Body of pancreas (tissue), 4 donors: ENCODE results near the gene TUBB2A. TPM values are rescaled to one million over a fixed set of nuclear protein-coding genes. Genes with fewer than 3 reads are reported as not detected.

ENCODE experiments used
- ATAC-seq: fragments of 150-250 bp; one replicate; pipeline ENCODE4 v1.9.1; 2016
- DNase-seq, 4 donors: peaks; one replicate each; pipeline ENCODE4 v3.0.0-alpha.2; 2019
- H3K27ac ChIP-seq, 4 donors: fragments of 200-600 bp; sonication (generic); 1 replicate in 3 of 4; 2 replicates in 1 of 4; pipeline versions ENCODE4 v1.5.1 to v1.6.1; 2016 to 2019; ENCODE audit warnings: mild to moderate bottlenecking in 1 of 4, mixed read lengths in 1 of 4, moderate library complexity in 1 of 4
- H3K27me3 ChIP-seq, 2 donors: fragments of 200-600 bp; sonication (generic); one replicate each; pipeline ENCODE4 v1.6.0; 2016; ENCODE audit warnings: mild to moderate bottlenecking in 1 of 2
- H3K36me3 ChIP-seq, 2 donors: fragments of 200-600 bp; sonication (generic); replicated peaks in 1 of 2; 2 replicates each; pipeline ENCODE4 v1.5.1; 2016; ENCODE audit warnings: low read depth in 2 of 2; ENCODE audit not compliant: insufficient read depth in 1 of 2
- H3K4me1 ChIP-seq: fragments of 200-600 bp; sonication (generic); one replicate; pipeline ENCODE4 v1.6.0; 2016
- H3K4me3 ChIP-seq, 2 donors: fragments of 200-600 bp; sonication (generic); 1 replicate in 1 of 2; 2 replicates in 1 of 2; pipeline ENCODE4 v1.5.1; 2016 to 2019
- H3K9me3 ChIP-seq, 3 donors: fragments of 200-600 bp; sonication (generic); 1 replicate in 2 of 3; 2 replicates in 1 of 3; pipeline ENCODE4 v1.5.1; 2016
- POLR2A ChIP-seq, 3 donors: fragments of 450-650 bp; IDR thresholded peaks; one replicate each; pipeline ENCODE4 v1.6.1; 2016; ENCODE audit warnings: antibody characterized with exemption in 3 of 3, mild to moderate bottlenecking in 2 of 3
- WGBS, 2 donors: methylation state at CpG; one replicate each; pipeline ENCODE4 v1.1.5; 2017; 5-methylcytosine and 5-hydroxymethylcytosine counted together
- intact Hi-C: fragments of 100-400 bp; cut with DNase I; formaldehyde crosslinking; loops from one replicate; pipeline ENCODE4 v1.15.1; 2023
- total RNA-seq, 2 donors: library from RNA; depleted of rRNA; stranded (reverse); fragments of >200 nt; gene quantifications; one replicate each; pipeline ENCODE4 v1.1.0, GENCODE V29; 2016
- TF ChIP-seq, protein P1 (sequence below), 7 experiments: fragments of 450-650 bp in 4 of 7; fragments of 200-600 bp in 3 of 7; sonication (generic) in 3 of 7; IDR thresholded peaks; one replicate each; pipeline ENCODE4 v1.5.1; 2016 to 2019; ENCODE audit warnings: antibody characterized with exemption in 7 of 7

Gene TUBB2A
- total RNA-seq, 2 donors from 2014 or later: 44.9 to 54.1 TPM

DNA sequence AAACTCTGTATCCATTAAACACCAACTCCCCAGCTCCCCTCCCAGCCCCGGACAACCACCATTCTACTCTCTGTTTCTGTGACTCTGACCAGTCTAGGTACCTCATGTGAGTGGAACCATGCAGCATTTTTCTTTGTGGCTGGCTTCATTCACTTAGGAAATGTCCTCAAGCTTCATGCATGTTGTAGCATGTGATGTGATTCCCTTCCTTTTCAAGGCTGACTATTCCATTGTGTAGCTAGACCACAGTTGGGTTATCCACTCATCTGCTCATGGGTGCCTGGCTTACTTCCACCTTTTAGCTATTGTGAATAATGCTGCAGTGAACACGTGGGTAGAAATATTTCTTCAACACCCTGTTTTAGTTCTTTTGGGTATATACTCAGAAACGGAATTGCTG is 47.6 kb downstream of the TUBB2A start:
- TF ChIP-seq POLR2A (IDR thresholded peaks at IDR 0.05): no peak
- TF ChIP-seq, protein P1, sequence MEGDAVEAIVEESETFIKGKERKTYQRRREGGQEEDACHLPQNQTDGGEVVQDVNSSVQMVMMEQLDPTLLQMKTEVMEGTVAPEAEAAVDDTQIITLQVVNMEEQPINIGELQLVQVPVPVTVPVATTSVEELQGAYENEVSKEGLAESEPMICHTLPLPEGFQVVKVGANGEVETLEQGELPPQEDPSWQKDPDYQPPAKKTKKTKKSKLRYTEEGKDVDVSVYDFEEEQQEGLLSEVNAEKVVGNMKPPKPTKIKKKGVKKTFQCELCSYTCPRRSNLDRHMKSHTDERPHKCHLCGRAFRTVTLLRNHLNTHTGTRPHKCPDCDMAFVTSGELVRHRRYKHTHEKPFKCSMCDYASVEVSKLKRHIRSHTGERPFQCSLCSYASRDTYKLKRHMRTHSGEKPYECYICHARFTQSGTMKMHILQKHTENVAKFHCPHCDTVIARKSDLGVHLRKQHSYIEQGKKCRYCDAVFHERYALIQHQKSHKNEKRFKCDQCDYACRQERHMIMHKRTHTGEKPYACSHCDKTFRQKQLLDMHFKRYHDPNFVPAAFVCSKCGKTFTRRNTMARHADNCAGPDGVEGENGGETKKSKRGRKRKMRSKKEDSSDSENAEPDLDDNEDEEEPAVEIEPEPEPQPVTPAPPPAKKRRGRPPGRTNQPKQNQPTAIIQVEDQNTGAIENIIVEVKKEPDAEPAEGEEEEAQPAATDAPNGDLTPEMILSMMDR (IDR thresholded peaks at IDR 0.05): no peak

DNA sequence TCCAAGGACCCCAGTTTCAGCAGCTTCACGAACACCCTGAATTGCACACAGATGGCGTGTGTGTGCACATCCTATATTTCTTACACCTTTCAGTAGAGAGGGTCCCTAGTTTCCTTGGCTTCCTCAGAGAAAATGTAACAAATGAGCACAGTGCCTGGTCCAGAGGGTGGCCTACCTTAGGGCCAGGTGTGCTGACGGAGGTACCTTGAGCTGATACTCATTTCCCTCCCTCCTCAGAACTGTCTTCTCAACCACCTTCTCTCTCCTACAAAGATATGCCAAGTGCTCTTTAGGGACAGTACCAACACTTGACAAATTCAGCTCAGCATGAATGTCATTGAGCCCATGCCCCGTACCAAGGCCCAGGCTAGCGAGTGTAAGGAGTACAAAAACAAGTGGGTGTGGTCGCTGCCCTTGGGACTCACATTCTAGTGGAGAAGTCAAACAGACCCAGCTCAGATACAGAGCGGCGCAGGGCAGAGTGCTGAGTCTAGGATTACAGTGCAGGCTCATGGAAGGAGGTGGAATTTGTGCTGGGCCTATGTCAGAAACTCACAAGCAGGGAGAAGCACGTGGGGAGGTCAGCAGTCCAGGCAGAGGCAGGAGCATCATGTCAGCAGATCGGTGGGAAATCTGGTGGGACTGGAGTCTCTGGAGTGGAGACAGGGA is 48.5 kb downstream of the TUBB2A start:
- intact Hi-C loops: no loop called here
- TF ChIP-seq POLR2A (IDR thresholded peaks at IDR 0.05): no peak
- TF ChIP-seq, protein P1 (IDR thresholded peaks at IDR 0.05): no peak
- no peak for DNase-seq
- Histone ChIP-seq H3K36me3 (peaks cover 21 to 22% of the 10 kb centered on the region in 2 donors), H3K9me3 (no peaks in the 10 kb centered on the region), H3K4me3 (no peak overlapping the region), H3K27me3 (no peaks in the 10 kb centered on the region), H3K4me1 (no peaks in the 10 kb centered on the region), H3K27ac (no peak overlapping the region)
- 88 to 90% methylated on average over 10 of the region's 10 CpGs for WGBS, 2 donors
- ATAC-seq: no peak

More for the DNA sequence above, 47.6 kb downstream of the TUBB2A start:
- Histone ChIP-seq H3K4me3 (no peak overlapping the region), H3K4me1 (no peaks in the 10 kb centered on the region), H3K9me3 (no peaks in the 10 kb centered on the region), H3K27ac (no peak overlapping the region), H3K36me3 (peaks cover 18 to 21% of the 10 kb centered on the region in 2 donors), H3K27me3 (no peaks in the 10 kb centered on the region)
- ATAC-seq (no peak), DNase-seq (no peak)
- 87 to 93% methylated on average over 3 of the region's 3 CpGs for WGBS, 2 donors
- intact Hi-C loops: no loop called here

Other genes starting within 250 kb of the TUBB2A start
- gene SERPINB6, start 186.0 kb downstream of the TUBB2A start, total RNA-seq: 100 to 1,000 TPM; 113 to 147 TPM
- 10 to 100 TPM in 1 of 2 donors, 1 to 10 TPM in 1; 7.3 to 17.1 TPM for gene NQO2, start 157.7 kb downstream of the TUBB2A start, total RNA-seq
- gene RIPK1, start 89.0 kb downstream of the TUBB2A start, total RNA-seq: 10 to 100 TPM; 11.4 to 14.2 TPM
- gene BPHL, start 38.8 kb downstream of the TUBB2A start, total RNA-seq: 10 to 100 TPM; 15.6 to 21.8 TPM
- gene TUBB2B, start 70.1 kb upstream of the TUBB2A start, total RNA-seq: 10 to 100 TPM in 1 of 2 donors, 1 to 10 TPM in 1; 1.3 to 10.6 TPM
- gene PSMG4, start 101.4 kb upstream of the TUBB2A start, total RNA-seq: 10 to 100 TPM; 10.9 to 11.2 TPM